HG03460 (cell line): ENCODE measurements around the gene CENPU.
A peak's percentile ranks its signal among the peaks of the same experiment; 100 is the strongest.
"Not testable (repeated sequence)": the region's sequence is repeated elsewhere in the genome, so short reads cannot be mapped to it uniquely, and the experiment has no call there.

Source experiments
- ATAC-seq: cut with Tn5 transposase; IDR thresholded peaks from one replicate; pipeline ENCODE4 v1.9.1; 2021; ENCODE audit not compliant: unreplicated experiment

CENPU gene, protein sequence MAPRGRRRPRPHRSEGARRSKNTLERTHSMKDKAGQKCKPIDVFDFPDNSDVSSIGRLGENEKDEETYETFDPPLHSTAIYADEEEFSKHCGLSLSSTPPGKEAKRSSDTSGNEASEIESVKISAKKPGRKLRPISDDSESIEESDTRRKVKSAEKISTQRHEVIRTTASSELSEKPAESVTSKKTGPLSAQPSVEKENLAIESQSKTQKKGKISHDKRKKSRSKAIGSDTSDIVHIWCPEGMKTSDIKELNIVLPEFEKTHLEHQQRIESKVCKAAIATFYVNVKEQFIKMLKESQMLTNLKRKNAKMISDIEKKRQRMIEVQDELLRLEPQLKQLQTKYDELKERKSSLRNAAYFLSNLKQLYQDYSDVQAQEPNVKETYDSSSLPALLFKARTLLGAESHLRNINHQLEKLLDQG

DNA sequence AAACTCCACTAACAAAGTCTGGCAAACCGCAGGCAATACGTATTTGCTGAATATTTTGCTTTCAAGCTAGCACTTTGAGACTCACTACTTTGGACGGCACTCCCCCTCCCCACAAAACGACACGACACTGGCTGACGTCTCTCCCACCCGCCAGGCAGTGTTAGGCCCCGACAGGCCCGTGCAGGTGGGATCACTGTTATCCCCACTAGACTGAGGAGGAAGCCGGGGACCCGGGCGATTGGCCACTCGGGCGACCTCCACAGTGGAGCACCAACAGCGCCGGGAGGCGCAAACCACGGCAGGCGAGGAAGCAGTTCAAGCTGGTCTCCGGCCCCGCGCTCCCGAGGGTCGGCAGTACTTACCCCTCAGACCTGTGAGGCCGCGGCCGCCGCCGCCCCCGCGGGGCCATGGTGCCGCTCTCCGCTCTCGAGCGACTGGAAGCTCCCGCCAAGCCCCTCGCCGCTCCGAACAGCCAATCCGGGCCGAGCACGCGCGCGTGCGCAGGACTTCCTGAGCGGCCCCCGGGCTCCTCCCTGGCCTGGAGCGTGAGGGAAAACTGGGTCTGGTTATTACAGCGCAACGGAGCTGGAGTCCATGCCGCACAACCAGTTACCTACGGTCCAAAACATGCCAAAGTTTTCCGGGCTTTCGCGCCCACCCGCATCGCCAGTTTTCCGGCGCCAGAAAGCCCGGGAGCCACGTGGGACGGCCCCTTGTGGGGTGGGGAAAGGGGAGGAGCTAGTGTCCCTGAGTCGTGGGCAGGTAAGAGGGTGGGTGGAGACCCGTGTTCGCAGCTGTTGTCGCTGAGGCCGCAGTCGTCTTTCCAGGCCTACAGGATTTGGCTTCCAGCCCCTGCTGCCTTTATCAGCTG lies at the start of gene CENPU:
Gene CENPU, minus strand, starts transcription at position 443 of the 871 bp plus-strand sequence. Its CDS starts 34 bp downstream, at position 409.
- ATAC-seq: peak; percentile 88

- no peak for ATAC-seq
Observed at GRCh38 chr4:184782731-184783373, 49.0 kb upstream of the CENPU start.

GRCh38 chr4:184779160-184779559 lies 45.3 kb upstream of the CENPU start:
- ATAC-seq: not testable (repeated sequence)

- ATAC-seq: no peak
Observed at GRCh38 chr4:184778325-184778724, 44.4 kb upstream of the CENPU start.

DNA sequence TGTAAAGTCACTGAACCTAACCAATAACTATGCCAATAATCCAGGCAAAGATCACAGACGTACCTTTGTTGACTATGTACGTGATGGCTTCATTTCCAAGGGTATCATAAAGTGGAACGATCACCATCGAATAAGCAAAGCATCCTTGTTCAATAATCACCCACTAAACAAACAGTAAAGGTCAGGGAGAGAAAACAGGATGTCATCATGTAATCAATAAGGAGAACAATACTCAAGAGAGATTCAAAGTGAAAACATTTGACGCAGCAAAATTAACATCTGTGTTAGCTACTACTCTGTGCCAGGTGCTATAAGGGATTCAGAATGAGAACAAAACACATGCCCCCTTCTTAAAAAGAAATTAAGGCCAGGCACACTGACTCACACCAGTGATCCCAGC lies 42.9 kb upstream of the CENPU start:
- no peak for ATAC-seq

- no peak for ATAC-seq
Observed at GRCh38 chr4:184775854-184776555, 42.1 kb upstream of the CENPU start.

DNA sequence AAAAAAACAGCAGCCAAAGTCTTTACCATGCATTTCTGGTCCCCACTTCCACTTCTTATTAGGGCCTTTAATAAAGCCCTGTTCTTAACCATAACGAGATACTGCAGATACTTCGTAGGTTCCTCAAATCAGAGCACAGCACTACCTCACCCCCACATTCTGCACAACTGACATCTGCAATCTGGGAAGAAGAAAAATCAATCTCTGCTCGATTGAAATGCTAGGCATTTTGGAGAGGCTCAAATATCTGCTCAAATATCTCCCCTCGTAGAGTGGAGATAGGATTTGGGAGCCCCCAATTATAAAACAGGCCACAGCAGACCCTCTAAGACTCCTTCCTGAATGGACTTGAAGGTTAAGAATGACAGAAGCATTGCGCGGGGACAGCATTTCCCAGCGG lies 40.3 kb upstream of the CENPU start:
- ATAC-seq: no peak

GRCh38 chr4:184771416-184771815 lies 37.5 kb upstream of the CENPU start:
- ATAC-seq: no peak

DNA sequence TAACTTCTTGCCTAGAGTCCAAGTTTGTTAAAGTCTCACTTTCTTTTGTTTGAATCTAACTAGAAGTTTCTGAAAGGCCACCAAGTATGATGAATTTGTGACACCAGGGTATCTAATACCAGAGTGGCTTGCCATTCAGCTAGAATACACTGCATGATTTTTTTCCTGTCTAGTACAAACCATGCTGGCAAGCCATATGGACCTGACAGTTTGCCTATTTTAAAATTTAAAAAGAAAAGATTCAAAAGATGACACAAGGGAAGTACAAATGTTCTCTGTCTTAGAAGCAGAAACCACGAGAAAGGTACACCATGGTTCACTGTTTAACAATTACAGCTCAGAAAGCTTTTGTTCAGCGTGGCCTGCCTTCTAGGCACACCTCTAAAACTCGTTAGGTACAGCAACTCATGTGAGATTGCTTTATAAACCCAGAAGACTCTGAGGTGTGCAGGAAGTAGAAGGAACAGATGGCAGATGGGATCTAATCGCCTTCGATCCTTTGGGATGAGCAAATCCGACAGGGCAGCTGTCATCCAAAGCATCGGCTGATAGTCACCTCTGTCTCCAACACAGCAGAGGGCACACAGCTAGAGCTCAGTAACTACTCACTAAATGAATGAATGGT lies 35.4 kb upstream of the CENPU start:
- no peak for ATAC-seq

GRCh38 chr4:184768296-184768695 lies 34.4 kb upstream of the CENPU start:
- no peak for ATAC-seq

DNA sequence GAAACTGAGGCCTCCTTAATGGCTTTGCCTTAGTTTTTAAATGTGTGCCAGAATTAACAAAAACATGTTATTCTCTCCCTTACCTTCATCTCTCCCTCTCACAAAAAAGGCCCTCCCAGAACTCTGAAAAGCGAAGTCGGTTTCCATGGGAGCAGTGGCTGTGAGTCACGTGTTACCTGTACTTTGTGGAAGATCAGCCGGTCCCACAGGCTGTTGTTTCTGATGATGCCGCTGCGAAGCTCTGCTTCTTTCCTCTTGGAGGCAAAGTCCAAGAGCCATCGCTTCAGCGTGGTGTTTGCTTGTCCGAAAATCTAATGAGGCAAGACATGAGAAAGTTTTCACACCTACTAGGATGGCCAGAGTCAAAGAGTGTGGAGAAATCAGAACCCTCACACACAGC lies 32.5 kb upstream of the CENPU start:
- ATAC-seq: no peak

DNA sequence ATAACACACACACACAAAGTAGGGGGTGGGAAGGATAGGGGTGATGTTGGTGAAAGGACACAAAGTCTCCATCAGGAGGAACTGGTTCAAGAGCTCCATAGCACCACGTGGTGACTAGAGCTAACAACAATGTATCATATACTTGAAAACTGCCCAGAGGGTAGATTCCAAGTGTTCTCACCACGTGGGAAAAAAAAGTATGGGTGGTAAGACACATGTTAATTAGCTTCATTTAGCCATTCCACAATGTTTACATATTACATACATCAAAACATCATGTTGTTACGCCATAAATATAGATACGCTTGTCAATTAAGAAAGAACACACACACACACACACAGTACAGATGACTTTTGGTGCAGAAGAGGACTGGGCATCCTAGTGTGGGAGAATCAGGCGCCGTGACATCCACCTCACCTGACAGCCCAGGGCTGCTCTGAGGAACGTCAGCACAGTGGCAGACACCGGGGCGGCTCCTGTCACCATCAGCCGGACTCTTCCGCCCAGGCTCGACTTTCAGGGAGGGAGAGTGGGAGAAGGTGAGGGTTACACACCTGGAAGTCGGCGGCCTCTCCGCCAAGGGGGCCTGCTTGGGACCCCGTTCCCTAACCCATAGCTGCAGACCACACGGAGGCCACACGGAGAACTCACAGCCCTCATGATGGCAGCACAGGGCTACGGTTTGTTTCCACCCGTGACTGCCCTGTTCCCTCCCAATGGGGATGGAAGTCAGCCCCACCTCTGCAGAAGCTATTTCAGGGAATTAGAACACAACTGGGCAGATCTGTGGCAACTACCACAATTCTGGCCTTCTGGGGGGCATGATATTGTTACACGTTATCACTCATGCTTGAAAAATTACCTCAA lies 31.8 kb upstream of the CENPU start:
- ATAC-seq: no peak

- no peak for ATAC-seq
Observed at GRCh38 chr4:184764601-184765000, 30.7 kb upstream of the CENPU start.

DNA sequence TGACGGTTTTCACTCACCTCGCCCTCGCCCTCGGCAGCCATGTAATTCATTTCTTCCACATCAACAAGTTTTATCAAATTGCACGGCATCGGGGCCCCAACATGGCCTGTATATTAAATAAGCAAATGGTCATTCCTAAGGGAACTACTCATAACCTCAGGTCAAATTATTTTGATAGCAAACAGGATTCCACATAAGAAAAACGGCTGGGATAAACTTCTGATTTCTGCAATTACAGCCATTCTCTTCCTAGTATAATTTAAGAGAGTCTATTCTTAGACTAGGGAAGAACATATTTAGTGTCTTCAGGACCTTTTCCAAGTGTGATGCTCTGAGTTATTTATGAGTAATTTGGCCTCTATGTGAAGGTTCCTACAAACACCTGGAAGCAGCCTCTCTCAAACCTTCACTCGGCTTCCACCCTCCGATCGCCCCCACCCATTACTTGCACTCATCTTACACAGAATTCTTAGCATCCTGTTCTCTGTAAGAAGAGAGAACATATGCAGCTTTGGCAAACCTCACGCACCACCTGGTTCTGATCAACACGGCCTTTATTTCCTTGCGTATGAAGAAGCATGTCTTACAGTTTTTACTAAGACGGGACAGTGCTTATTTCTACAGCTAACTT lies 29.4 kb upstream of the CENPU start:
- ATAC-seq: no peak

GRCh38 chr4:184762100-184762499 lies 28.2 kb upstream of the CENPU start:
- ATAC-seq: peak; percentile 88

DNA sequence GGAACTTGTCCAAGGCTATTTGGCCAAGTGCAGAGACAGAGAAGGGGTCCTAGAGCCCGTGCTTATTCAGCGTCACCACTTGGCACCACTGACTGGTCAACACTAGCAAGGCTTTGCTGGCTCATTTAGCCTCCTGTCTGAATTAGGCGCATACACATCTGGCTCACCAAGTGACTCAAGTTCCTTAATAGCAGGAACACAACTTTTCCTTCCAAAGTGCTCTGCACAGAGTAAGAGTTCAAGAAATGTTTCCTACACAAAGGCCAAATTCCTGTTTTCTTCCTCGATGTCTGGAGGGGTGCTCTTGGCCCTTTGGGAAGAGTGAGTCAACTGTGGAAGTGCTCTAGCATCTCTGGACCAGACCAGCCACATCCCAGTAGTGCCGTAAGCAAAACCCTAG lies 26.8 kb upstream of the CENPU start:
- no peak for ATAC-seq

DNA sequence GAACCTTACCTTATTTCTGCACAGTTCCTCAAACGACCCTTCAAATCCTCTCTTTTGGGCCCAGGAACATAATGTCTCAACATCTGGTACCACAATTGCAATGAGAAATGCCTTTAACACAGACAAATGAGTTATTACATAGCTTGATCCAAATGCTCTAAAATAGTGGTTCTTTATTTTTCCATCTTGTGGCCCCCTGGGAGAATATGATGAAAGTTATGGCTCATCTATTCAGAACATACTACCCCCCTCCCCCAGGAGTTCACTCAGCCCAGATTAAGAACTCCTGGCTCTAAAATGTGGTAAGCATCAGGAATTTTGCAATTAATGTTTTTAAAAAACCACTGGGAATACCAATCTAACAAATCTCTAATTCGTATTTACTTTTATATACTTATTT lies 23.9 kb upstream of the CENPU start:
- ATAC-seq: no peak

DNA sequence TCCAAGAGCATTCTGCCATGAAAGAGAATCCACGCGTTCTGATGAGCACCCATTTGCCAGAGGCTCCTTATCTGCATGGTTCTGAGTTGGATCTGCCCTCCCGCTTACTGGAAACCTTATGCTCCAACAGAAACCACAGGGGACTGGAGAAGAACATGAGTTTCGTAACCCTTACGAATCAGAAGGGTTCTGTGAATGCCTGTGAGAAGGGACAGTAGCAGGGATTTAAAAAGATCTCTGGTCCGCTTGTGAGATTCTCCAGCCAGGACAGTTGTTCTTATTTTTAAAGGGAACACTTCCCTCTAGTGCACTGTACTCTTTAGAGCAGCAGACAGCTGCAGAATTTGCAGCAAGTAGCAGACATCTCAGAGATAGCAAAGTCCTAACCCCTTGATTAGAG lies 22.5 kb upstream of the CENPU start:
- no peak for ATAC-seq

- no peak for ATAC-seq
Observed at GRCh38 chr4:184755278-184755677, 21.4 kb upstream of the CENPU start.
